Measurements from ENCODE around the gene KANK4.

GRCh38 chr1:62311473-62311943, 7.7 kb downstream of the KANK4 start:
- TF ChIP-seq POLR2AphosphoS5 (IDR thresholded peaks at IDR 0.05; ENCODE audit: low read depth, low read length) (no peak), POLR2A (IDR thresholded peaks at IDR 0.05; ENCODE audit: low read depth, low read length) (no peak)

All from GM12891 (cell line).